ENCODE data around the gene HACD3. TPM values are rescaled to one million over a fixed set of nuclear protein-coding genes. Genes with fewer than 3 reads are reported as not detected.

The HACD3 gene
- total RNA-seq, 1 experiment from 2014 or later: 157 TPM

GRCh38 chr15:65618560-65619109 lies 88.4 kb downstream of the HACD3 start:
- BruUV-seq (replicated peaks): no TSS peak
- Histone ChIP-seq H3K27ac (ENCODE audit: low read depth, low read length, poor library complexity, severe bottlenecking) (no peak overlapping the region), H3K4me3 (ENCODE audit: low read depth, low read length, poor library complexity, severe bottlenecking) (no peak overlapping the region), H3K9me3 (ENCODE audit: low read depth, low read length, poor library complexity, severe bottlenecking) (no peaks in the 10 kb centered on the region), H3K4me1 (ENCODE audit: insufficient read depth, low read length, poor library complexity, severe bottlenecking) (no peaks in the 10 kb centered on the region), H3K36me3 (ENCODE audit: insufficient read depth, low read length, poor library complexity, severe bottlenecking) (no peaks in the 10 kb centered on the region), H3K27me3 (replicated peaks; ENCODE audit: insufficient read depth, low read depth, low read length, poor library complexity) (no peaks in the 10 kb centered on the region)
- no peak for DNase-seq (ENCODE audit: low spot score)
- intact Hi-C loops (cut with micrococcal nuclease; ENCODE audit: unreplicated experiment): no loop called here
- POLR2A ChIA-PET (ENCODE audit: low non-redundant PET): no interaction called here
- CTCF ChIA-PET: no interaction called here
- TF ChIP-seq, protein P1, sequence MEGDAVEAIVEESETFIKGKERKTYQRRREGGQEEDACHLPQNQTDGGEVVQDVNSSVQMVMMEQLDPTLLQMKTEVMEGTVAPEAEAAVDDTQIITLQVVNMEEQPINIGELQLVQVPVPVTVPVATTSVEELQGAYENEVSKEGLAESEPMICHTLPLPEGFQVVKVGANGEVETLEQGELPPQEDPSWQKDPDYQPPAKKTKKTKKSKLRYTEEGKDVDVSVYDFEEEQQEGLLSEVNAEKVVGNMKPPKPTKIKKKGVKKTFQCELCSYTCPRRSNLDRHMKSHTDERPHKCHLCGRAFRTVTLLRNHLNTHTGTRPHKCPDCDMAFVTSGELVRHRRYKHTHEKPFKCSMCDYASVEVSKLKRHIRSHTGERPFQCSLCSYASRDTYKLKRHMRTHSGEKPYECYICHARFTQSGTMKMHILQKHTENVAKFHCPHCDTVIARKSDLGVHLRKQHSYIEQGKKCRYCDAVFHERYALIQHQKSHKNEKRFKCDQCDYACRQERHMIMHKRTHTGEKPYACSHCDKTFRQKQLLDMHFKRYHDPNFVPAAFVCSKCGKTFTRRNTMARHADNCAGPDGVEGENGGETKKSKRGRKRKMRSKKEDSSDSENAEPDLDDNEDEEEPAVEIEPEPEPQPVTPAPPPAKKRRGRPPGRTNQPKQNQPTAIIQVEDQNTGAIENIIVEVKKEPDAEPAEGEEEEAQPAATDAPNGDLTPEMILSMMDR (conservative IDR thresholded peaks at IDR 0.05; ENCODE audit: low read depth, low read length): no peak
- no peak for TF ChIP-seq EZH2 (IDR thresholded peaks at IDR 0.05; ENCODE audit: borderline replicate concordance, low read depth, low read length, poor library complexity, severe bottlenecking)

DNA sequence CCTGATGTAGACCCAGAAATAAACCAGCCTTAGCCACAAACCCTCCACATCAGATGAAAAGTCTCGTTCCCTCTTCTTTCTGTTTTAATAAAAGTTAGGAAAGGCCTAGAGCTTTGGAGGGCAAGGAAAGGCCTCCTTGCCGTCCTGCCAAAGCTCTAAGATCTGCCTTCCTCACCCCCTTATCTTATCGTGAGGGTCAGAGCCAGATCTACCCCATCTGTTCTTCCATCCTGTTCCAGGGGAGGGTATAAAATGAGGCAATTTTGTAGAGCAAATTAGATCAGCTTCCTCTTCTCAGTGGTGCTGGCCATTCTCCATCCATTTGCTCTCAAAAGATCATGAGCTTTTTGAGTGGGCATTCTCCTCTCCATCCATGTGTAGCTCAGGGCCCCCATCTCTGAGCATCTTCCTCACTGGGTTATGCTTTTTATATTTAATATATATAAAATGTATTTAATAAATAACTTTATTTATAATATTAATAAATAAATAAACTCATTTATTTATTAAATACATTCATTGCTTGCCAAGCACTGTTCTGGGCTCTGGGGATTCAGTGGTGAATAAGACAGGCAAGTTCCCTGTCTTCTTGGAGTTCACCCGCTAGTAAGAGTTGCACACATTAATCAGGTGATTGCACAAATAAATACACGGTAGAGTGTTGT lies 89.5 kb downstream of the HACD3 start:
- intact Hi-C loops (cut with micrococcal nuclease; ENCODE audit: unreplicated experiment): no loop called here

DNA sequence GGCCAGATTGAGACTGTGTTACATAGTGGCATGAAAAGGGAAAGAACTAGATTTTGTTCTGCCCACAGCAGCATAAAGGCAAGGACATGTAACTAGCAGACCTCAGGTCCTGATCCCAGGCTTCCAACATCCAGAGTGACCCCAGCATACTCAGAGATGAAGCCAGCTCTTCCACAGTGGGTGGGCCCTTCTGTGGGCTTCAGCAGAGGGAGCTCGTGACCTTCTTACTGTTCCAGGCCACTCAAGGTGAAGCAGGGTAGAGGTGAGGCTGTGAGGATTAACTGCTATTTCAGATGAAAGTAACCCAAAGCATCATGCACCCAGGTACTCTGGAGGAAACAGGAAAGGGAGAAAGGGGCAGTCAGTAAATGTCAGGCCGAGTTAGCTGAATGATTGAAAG lies 90.6 kb downstream of the HACD3 start:
- CTCF ChIA-PET: no interaction called here
- Histone ChIP-seq H3K36me3 (ENCODE audit: insufficient read depth, low read length, poor library complexity, severe bottlenecking) (no peaks in the 10 kb centered on the region), H3K9me3 (ENCODE audit: low read depth, low read length, poor library complexity, severe bottlenecking) (no peaks in the 10 kb centered on the region), H3K27ac (ENCODE audit: low read depth, low read length, poor library complexity, severe bottlenecking) (no peak overlapping the region), H3K4me1 (ENCODE audit: insufficient read depth, low read length, poor library complexity, severe bottlenecking) (peaks cover 3% of the 10 kb centered on the region), H3K4me3 (ENCODE audit: low read depth, low read length, poor library complexity, severe bottlenecking) (no peak overlapping the region), H3K27me3 (replicated peaks; ENCODE audit: insufficient read depth, low read depth, low read length, poor library complexity) (no peaks in the 10 kb centered on the region)
- POLR2A ChIA-PET (ENCODE audit: low non-redundant PET): no interaction called here
- no peak for TF ChIP-seq EZH2 (IDR thresholded peaks at IDR 0.05; ENCODE audit: borderline replicate concordance, low read depth, low read length, poor library complexity, severe bottlenecking)
- TF ChIP-seq, protein P1 (conservative IDR thresholded peaks at IDR 0.05; ENCODE audit: low read depth, low read length): no peak
- no peak for DNase-seq (ENCODE audit: low spot score)
- intact Hi-C loops (cut with micrococcal nuclease; ENCODE audit: unreplicated experiment): no loop called here
- BruUV-seq (replicated peaks): no TSS peak

More for the DNA sequence above, 89.5 kb downstream of the HACD3 start:
- H3K4me3 ChIP-seq (ENCODE audit: low read depth, low read length, poor library complexity, severe bottlenecking): no peak overlapping the region
- CTCF ChIA-PET: no interaction called here
- no peak for DNase-seq (ENCODE audit: low spot score)
- BruUV-seq (replicated peaks): no TSS peak
- no peak overlapping the region for H3K27ac ChIP-seq (ENCODE audit: low read depth, low read length, poor library complexity, severe bottlenecking)
- no peaks in the 10 kb centered on the region for H3K27me3 ChIP-seq (replicated peaks; ENCODE audit: insufficient read depth, low read depth, low read length, poor library complexity)
- POLR2A ChIA-PET (ENCODE audit: low non-redundant PET): interaction anchor here (0.6 kb wide), 1 partner anchor 1976 kb away, joined by 4 read pairs; no protein-coding TSS in a partner anchor
- TF ChIP-seq, protein P1 (conservative IDR thresholded peaks at IDR 0.05; ENCODE audit: low read depth, low read length): no peak
- TF ChIP-seq EZH2 (IDR thresholded peaks at IDR 0.05; ENCODE audit: borderline replicate concordance, low read depth, low read length, poor library complexity, severe bottlenecking): no peak
- H3K4me1 ChIP-seq (ENCODE audit: insufficient read depth, low read length, poor library complexity, severe bottlenecking): no peaks in the 10 kb centered on the region
- H3K36me3 ChIP-seq (ENCODE audit: insufficient read depth, low read length, poor library complexity, severe bottlenecking): no peaks in the 10 kb centered on the region
- H3K9me3 ChIP-seq (ENCODE audit: low read depth, low read length, poor library complexity, severe bottlenecking): no peaks in the 10 kb centered on the region
